Right renal pelvis (tissue), 4 donors: ENCODE results near the gene EIF2S3B. TPM values are rescaled to one million over a fixed set of nuclear protein-coding genes. Genes with fewer than 3 reads are reported as not detected.

Source experiments
- DNase-seq, 4 donors: peaks; one replicate each; pipeline ENCODE4 v3.0.0-alpha.2; 2013; ENCODE audit warnings: low read depth in 4 of 4, low spot score in 3 of 4, missing footprints in 1 of 4
- polyA plus RNA-seq, 4 donors: library from polyadenylated mRNA; unstranded; fragments of 120-200 nt; gene quantifications; one replicate each; pipeline ENCODE4 v1.2.1, GENCODE V29; 2013; ENCODE audit not compliant: insufficient read length in 4 of 4

The EIF2S3B gene
- polyA plus RNA-seq, 4 donors, result 1.5 to 11.5 (median 5.7) TPM

DNA sequence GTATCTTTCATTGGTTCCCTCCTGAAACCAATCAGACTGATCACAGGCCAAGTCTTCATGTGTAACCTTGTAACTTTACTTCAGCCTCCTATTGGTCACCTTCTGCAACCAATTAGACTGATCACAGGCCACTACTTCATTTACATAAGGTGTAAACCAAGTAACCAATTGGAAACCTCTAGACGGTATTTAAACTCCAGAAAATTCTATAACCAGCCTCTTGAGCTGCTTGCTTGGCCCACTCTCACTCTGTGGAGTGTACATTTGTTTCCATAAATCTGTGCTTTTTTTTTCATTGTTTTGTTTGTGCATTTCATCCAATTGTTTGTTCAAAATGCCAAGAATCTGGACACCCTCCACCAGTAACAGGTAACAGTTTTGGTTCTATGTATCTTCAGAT is 47.5 kb downstream of the EIF2S3B start:
- no peak for DNase-seq

DNA sequence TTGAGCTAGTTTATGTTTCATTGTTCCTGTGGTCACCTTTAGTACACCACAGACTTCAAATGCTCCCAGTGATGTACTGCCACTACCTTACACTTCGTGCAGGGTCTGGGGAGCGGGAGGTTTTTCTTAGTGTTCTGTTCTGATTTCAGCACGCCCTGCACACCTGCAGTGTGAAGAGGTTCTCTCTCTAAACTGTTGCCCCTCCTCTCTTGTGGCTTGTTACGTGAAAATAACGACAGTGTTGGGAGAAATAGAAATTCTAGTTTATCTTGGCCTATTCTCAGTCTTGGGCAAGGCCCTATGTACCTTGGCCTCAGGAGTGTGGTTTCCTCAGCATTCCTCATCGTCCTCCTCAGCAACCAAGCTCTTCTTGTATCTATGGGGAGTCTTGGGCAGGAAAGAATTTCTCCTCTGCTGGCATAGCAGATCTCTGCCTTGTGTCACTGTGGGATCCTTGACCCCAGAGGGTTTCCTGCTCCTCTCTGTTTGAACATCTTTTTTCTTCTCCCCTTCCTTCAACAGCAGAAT is 48.6 kb downstream of the EIF2S3B start:
- no peak for DNase-seq

DNA sequence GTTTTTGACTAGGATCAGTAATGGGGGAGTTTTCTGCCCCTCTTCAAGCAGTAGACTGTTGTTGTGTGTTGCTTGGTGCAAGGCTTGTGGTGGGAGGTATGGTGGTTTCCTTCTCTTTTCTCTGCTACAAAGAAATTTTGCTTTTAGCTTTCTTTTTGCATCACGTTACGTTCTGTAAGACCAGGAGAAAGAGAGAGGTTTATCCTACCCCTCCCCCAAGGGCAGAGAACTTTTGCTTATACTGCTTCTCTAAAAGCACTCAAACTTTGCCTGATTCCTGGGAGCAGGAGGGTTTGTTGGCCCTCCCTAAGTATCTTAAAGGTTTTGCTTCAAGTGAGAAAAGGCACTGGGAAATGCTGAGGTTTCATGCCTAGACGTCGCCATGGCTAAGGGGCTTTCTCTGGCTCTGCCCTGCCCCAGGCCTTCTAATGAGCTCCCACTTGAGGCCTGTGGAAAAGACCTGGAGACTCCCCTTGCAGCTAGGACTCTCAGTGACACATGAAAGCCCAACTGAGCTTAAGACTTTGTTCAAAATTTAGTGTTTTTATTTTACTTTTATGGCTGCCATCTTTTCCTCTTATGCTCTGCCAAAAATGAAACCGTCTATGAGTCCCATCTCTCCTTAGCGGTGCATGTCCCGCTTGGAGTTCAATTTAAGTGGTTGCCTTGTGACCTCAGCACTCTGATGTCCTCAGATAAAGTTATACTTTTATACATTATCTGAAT is 49.2 kb downstream of the EIF2S3B start:
- no peak for DNase-seq

DNA sequence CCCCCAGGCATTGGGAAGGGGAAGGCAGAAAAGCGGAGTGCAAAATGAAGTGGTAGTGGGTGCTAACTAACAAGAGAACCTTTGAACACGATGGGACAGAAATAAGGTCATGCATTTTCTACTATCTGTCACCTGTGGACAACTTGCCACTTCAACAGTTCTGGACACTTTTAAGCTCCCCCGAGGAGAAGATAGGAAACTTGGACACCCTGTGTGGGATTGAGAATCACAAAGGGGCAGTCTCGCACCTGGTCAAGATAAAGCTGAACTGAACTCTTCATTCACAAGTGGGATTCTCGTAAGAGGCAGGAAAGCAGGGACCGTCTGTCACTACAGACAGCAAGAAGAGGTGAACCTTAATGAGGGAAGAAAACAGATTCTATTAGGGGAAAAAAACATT is 51.6 kb downstream of the EIF2S3B start:
- no peak for DNase-seq

DNA sequence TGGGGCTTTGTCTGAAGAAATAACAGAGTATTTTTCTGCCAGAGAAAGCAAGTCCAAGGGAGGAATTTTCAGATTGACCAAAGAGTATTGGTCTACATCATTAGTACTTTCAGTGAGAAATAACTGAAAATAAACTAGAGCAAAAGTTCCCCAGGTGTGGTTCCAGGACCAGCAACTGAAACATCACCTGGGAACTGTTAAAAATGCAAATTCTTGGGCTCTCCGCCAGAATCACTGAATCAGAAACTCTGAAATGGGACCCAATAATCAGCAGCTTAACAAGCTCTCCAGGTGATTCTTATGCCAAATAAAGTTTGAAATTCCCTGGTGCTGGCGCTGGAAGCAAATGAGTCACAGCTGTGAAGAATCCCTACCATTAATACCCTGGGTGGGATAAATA is 52.1 kb downstream of the EIF2S3B start:
- no peak for DNase-seq

Other genes with a start within 250 kb of the EIF2S3B start
- gene KLRD1, start 198.0 kb upstream of the EIF2S3B start, polyA plus RNA-seq, result 1 to 10 TPM in 1 of 4 donors, under 1 TPM in 3; 0.22 to 1.2 (median 0.59) TPM
- gene KLRK1, start 115.8 kb upstream of the EIF2S3B start, polyA plus RNA-seq, result 1 to 10 TPM in 1 of 4 donors, under 1 TPM in 3; 0.42 to 1.2 (median 0.61) TPM
- under 1 TPM in 2 of 4 donors, not detected in 2; 0.06 to 0.21 TPM for gene KLRC4, start 96.1 kb upstream of the EIF2S3B start, polyA plus RNA-seq
- gene KLRC3, start 85.3 kb upstream of the EIF2S3B start, polyA plus RNA-seq, result under 1 TPM in 1 of 4 donors, not detected in 3; 0.10 TPM
- not detected for gene KLRC2, start 69.9 kb upstream of the EIF2S3B start, polyA plus RNA-seq
- gene KLRC1, start 52.5 kb upstream of the EIF2S3B start, polyA plus RNA-seq, result 1 to 10 TPM in 1 of 4 donors, under 1 TPM in 3; 0.38 to 1.4 (median 0.67) TPM
- 10 to 100 TPM; 36.7 to 48.8 (median 44.0) TPM for gene MAGOHB, start 107.7 kb downstream of the EIF2S3B start, polyA plus RNA-seq
- gene STYK1, start 168.2 kb downstream of the EIF2S3B start, polyA plus RNA-seq, result 1 to 10 TPM in 1 of 4 donors, under 1 TPM in 3; 0.70 to 1.2 (median 0.94) TPM
- gene YBX3, start 217.4 kb downstream of the EIF2S3B start, polyA plus RNA-seq, result 100 to 1,000 TPM; 219 to 278 (median 234) TPM